Measurements from ENCODE around the gene FOXC2.
"Not testable (repeated sequence)": the region's sequence is repeated elsewhere in the genome, so short reads cannot be mapped to it uniquely, and the experiment has no call there.

Gene FOXC2

DNA sequence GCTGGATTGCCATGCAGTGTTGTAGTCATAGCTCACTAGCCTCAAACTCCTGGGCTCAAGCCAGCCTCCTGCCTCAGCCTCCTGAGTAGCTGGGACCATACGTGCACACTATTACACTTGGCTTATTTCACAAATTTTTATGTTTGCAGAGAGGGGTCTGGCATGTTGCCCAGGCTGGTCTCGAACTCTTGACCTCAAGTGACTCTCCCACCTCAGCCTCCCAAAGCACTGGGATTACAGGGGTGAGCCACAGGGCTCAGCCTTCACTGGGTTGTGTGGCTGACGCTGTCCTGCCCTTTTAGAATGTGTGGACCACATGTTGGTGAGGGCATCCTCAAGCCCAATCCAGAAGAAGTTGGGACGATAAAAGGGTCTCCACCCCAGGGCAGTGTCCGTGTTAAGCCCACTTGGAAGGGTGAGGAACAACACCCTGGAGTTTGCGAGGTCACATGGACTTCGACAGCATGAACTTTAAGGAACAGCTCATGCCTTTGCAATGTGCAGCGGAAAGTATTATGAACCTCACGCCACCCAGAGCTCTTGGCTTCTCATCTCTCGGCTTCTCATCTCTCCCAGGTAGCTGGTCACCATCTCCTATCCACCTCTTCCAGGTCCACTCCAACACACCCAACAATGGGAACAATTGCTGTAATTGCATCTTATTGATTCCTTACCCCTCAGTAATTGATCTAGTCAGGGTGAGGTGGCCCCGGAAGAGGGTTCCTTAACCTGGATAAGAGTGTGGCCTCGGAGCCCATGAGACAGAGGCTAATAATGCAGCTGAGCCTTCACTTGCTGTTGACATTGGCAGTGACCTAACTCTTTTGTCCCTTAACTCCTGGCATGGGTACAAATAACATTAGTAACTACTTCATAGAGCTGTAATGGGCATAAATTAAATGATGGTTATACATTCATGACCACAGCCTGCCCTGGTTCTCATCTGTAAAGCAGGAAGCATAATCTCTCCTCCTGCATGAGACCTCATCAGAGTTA lies 18.4 kb downstream of the FOXC2 start:
- TF ChIP-seq, protein P1, sequence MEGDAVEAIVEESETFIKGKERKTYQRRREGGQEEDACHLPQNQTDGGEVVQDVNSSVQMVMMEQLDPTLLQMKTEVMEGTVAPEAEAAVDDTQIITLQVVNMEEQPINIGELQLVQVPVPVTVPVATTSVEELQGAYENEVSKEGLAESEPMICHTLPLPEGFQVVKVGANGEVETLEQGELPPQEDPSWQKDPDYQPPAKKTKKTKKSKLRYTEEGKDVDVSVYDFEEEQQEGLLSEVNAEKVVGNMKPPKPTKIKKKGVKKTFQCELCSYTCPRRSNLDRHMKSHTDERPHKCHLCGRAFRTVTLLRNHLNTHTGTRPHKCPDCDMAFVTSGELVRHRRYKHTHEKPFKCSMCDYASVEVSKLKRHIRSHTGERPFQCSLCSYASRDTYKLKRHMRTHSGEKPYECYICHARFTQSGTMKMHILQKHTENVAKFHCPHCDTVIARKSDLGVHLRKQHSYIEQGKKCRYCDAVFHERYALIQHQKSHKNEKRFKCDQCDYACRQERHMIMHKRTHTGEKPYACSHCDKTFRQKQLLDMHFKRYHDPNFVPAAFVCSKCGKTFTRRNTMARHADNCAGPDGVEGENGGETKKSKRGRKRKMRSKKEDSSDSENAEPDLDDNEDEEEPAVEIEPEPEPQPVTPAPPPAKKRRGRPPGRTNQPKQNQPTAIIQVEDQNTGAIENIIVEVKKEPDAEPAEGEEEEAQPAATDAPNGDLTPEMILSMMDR (IDR thresholded peaks at IDR 0.05; ENCODE audit: low read depth, low read length), result no peak
- in situ Hi-C loops (cut with HindIII; ENCODE audit: low sequenced_read_pairs), result no loop called here
- peak; percentile 76 for DNase-seq (ENCODE audit: low read depth, low spot score)
- no peak overlapping the region for H3K4me3 ChIP-seq (ENCODE audit: low read depth, low read length)

DNA sequence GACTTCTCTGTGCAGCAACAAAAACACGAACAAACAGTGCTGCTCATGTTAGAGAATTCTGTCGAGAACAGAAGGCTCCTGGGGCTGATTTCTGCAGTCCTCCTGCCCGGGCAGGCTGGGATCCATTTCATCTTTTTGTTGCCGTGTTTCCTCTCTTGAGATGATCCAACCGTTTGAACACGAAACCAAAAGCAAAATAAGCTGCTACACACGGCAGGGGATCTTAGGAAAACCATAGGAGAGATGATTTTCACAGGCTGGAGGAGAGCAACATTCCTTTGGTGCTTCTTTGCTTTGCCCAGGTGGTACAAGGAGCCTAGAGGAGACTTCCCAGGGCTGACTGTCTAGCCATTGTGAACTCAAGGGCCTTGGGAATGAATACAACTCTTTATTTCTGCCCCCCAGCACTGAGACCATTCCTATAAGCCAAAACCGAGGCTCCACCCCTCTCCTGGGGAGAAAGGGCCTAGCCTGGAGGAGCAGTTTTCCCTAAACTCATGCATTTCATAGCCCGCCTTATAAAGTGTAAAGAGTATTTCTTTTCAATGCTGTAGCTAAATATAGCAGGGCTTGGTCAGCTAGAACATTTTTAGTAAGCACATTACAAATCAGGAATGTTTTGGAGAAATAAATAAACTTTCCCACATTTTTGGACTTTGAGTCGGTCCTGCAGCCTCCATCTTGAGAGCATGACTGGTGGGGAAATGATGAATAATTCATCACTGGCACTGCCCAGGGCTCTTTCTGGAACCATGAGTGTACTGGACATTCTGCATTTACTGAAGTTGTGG lies 19.4 kb downstream of the FOXC2 start:
- H3K4me3 ChIP-seq (ENCODE audit: low read depth, low read length), result no peak overlapping the region
- TF ChIP-seq, protein P1 (IDR thresholded peaks at IDR 0.05; ENCODE audit: low read depth, low read length), result no peak
- DNase-seq (ENCODE audit: low read depth, low spot score), result peak; percentile 92
- in situ Hi-C loops (cut with HindIII; ENCODE audit: low sequenced_read_pairs), result no loop called here

DNA sequence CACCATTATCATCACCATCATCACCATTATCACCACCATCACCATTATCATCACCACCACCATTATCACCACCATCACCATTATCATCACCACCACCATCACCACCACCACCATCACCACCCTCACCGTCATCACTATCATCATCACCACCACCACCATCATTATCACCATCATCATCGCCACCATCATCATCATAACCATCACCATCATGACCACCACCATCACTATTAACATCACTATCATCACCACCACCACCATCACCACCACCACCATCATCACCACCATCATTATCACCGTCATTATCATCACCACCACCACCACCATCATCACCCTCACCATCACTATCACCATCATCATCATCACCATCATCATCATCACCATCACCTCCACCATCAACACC lies 20.9 kb downstream of the FOXC2 start:
- no peak overlapping the region for H3K4me3 ChIP-seq (ENCODE audit: low read depth, low read length)
- in situ Hi-C loops (cut with HindIII; ENCODE audit: low sequenced_read_pairs), result no loop called here
- DNase-seq (ENCODE audit: low read depth, low spot score), result no peak
- TF ChIP-seq, protein P1 (IDR thresholded peaks at IDR 0.05; ENCODE audit: low read depth, low read length), result no peak

DNA sequence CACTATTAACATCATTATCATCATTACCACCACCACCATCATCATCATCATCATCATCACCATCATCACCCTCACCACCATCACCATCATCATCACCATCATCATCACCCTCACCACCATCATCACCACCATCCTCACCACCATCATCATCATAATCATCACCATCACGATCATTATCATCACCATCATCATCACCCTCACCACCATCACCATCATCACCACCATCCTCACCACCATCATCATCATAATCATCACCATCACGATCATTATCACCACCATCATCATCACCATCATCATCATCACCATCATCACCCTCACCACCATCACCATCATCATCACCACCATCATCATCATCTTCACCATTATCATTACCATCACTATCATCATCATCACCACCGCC lies 21.3 kb downstream of the FOXC2 start:
- in situ Hi-C loops (cut with HindIII; ENCODE audit: low sequenced_read_pairs); H3K4me3 ChIP-seq (ENCODE audit: low read depth, low read length); DNase-seq (ENCODE audit: low read depth, low spot score): not testable (repeated sequence)

DNA sequence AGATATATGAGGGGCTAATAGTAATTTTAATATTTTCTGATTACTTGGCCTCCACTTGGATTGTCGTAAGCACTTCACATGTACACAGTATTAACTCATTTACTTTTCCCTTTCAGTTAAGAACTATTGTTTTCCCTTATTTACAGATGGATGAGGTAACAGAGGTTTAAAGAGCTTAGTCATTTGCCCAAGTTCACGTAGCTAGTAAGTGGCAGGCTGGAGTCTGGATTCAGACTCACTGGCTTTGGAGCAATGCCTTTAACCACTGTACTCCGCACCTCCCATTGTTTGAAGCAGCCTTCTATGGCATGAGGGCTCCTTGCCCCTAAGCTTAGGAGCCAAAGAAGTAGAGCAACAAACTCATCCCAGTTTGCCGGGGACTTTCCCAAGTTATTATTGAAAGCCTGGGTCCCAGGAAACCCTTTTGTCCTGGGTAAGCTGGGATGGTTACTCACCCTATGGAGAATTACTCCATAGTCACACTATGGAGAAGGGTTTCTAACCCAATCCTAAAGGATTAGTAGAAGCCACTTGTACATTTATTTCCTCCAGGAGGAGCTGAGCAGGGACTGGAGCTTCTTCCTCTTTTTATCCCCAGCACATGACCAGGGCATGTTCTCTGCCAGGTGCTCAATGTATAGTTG lies 24.0 kb downstream of the FOXC2 start:
- DNase-seq (ENCODE audit: low read depth, low spot score), result peak; percentile 93
- in situ Hi-C loops (cut with HindIII; ENCODE audit: low sequenced_read_pairs), result no loop called here
- TF ChIP-seq, protein P1 (IDR thresholded peaks at IDR 0.05; ENCODE audit: low read depth, low read length), result no peak
- no peak overlapping the region for H3K4me3 ChIP-seq (ENCODE audit: low read depth, low read length)

DNA sequence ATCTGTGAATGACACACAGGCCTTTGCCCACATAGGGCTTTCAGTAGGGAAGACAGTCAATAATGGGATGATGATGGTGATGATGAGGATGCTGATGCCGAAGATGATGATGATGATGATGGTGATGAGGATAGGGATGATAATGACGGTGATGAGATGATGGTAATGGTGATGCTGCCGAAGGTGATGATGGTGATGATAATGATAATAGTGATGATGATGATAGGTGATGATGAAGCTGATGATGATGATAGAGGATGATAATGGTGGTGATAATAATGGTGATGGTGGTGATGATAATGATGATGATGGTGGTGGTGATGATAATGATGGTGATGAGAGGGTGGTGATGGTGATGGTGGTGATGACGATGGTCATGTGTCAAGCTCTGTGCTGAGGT lies 24.6 kb downstream of the FOXC2 start:
- no peak overlapping the region for H3K4me3 ChIP-seq (ENCODE audit: low read depth, low read length)
- no peak for DNase-seq (ENCODE audit: low read depth, low spot score)
- TF ChIP-seq, protein P1 (IDR thresholded peaks at IDR 0.05; ENCODE audit: low read depth, low read length), result no peak
- in situ Hi-C loops (cut with HindIII; ENCODE audit: low sequenced_read_pairs), result no loop called here
